ENCODE results near the gene USP4. TPM values are rescaled to one million over a fixed set of nuclear protein-coding genes. Genes with fewer than 3 reads are reported as not detected.

Gene USP4
- total and polyA plus RNA-seq, 4 donors: 12.5 to 17.7 (median 14.9) TPM

DNA sequence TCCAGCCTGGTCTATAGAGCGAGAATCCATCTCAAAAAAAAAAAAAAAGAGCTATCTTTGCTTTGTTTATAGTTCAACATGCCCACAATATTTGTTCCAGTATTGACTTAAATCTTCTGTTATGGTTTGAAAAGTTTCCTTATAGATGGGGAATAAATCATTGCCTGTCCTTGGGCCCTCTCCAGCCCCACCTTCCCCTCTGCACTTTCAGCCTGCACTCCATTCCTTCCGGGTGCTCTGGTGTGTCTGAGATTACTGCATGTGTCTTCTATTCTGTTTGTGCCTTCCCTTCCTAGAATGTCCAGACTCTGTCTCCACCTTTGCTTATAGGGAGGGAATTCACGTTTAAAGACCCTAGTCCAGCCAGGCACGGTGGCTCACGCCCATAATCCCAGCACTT is 43.5 kb upstream of the USP4 start:
- peaks cover 0 to 7% (median 1%) of the 10 kb centered on the region in 4 donors for H3K4me1 ChIP-seq (ENCODE audit: control insufficient read depth in 4 of 4, insufficient read depth in 4 of 4, low read length in 3 of 4)
- no peak overlapping the region for H3K27ac ChIP-seq (ENCODE audit: low read depth in 1 of 2, low read length in 2 of 2)
- no peak overlapping the region for H3K9ac ChIP-seq (ENCODE audit: low read depth in 1 of 2, low read length in 2 of 2)
- TF ChIP-seq HNF4A (conservative IDR thresholded peaks at IDR 0.05): no peak
- TF ChIP-seq FOXA2 (IDR thresholded peaks at IDR 0.05): no peak
- TF ChIP-seq FOXA1 (IDR thresholded peaks at IDR 0.05): no peak
- no peak for TF ChIP-seq EGR1 (IDR thresholded peaks at IDR 0.05; ENCODE audit: low read depth in 2 of 2)
- no peak for TF ChIP-seq GABPA (IDR thresholded peaks at IDR 0.05 in 1 of 2, conservative IDR thresholded peaks at IDR 0.05 in 1 of 2)
- TF ChIP-seq NR2F2 (IDR thresholded peaks at IDR 0.05): no peak
- TF ChIP-seq, protein P1, sequence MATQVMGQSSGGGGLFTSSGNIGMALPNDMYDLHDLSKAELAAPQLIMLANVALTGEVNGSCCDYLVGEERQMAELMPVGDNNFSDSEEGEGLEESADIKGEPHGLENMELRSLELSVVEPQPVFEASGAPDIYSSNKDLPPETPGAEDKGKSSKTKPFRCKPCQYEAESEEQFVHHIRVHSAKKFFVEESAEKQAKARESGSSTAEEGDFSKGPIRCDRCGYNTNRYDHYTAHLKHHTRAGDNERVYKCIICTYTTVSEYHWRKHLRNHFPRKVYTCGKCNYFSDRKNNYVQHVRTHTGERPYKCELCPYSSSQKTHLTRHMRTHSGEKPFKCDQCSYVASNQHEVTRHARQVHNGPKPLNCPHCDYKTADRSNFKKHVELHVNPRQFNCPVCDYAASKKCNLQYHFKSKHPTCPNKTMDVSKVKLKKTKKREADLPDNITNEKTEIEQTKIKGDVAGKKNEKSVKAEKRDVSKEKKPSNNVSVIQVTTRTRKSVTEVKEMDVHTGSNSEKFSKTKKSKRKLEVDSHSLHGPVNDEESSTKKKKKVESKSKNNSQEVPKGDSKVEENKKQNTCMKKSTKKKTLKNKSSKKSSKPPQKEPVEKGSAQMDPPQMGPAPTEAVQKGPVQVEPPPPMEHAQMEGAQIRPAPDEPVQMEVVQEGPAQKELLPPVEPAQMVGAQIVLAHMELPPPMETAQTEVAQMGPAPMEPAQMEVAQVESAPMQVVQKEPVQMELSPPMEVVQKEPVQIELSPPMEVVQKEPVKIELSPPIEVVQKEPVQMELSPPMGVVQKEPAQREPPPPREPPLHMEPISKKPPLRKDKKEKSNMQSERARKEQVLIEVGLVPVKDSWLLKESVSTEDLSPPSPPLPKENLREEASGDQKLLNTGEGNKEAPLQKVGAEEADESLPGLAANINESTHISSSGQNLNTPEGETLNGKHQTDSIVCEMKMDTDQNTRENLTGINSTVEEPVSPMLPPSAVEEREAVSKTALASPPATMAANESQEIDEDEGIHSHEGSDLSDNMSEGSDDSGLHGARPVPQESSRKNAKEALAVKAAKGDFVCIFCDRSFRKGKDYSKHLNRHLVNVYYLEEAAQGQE (IDR thresholded peaks at IDR 0.05): no peak
- TF ChIP-seq JUND (IDR thresholded peaks at IDR 0.05): no peak
- TF ChIP-seq SP1 (IDR thresholded peaks at IDR 0.05): no peak
- TF ChIP-seq ATF3 (IDR thresholded peaks at IDR 0.05): no peak
- TF ChIP-seq, protein P2, sequence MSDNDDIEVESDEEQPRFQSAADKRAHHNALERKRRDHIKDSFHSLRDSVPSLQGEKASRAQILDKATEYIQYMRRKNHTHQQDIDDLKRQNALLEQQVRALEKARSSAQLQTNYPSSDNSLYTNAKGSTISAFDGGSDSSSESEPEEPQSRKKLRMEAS (IDR thresholded peaks at IDR 0.05): no peak
- TF ChIP-seq, protein P3, sequence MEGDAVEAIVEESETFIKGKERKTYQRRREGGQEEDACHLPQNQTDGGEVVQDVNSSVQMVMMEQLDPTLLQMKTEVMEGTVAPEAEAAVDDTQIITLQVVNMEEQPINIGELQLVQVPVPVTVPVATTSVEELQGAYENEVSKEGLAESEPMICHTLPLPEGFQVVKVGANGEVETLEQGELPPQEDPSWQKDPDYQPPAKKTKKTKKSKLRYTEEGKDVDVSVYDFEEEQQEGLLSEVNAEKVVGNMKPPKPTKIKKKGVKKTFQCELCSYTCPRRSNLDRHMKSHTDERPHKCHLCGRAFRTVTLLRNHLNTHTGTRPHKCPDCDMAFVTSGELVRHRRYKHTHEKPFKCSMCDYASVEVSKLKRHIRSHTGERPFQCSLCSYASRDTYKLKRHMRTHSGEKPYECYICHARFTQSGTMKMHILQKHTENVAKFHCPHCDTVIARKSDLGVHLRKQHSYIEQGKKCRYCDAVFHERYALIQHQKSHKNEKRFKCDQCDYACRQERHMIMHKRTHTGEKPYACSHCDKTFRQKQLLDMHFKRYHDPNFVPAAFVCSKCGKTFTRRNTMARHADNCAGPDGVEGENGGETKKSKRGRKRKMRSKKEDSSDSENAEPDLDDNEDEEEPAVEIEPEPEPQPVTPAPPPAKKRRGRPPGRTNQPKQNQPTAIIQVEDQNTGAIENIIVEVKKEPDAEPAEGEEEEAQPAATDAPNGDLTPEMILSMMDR (IDR thresholded peaks at IDR 0.05; ENCODE audit: low read depth, low read length, missing input control): no peak
- TF ChIP-seq YY1 (IDR thresholded peaks at IDR 0.05): no peak
- peaks cover 0 to 2% (median 0%) of the 10 kb centered on the region in 4 donors for H3K9me3 ChIP-seq (ENCODE audit: control insufficient read depth in 4 of 4, low read length in 3 of 4)
- H3K36me3 ChIP-seq (ENCODE audit: control insufficient read depth in 4 of 4, insufficient read depth in 3 of 4, low read depth in 1 of 4, low read length in 3 of 4): no peaks in the 10 kb centered on the region
- no peak overlapping the region for H3K4me3 ChIP-seq (ENCODE audit: low read depth in 1 of 3, low read length in 3 of 3)
- no peak for DNase-seq (ENCODE audit: low spot score)
- H3K27me3 ChIP-seq (ENCODE audit: control insufficient read depth in 4 of 4, insufficient read depth in 4 of 4, low read length in 3 of 4): no peaks in the 10 kb centered on the region
- 69% methylated on average over 5 of the region's 5 CpGs for WGBS

- H3K36me3 ChIP-seq (ENCODE audit: control insufficient read depth in 4 of 4, insufficient read depth in 3 of 4, low read depth in 1 of 4, low read length in 3 of 4): peaks cover 3 to 15% (median 13%) of the 10 kb centered on the region in 4 donors
- no peak overlapping the region for H3K9ac ChIP-seq (ENCODE audit: low read depth in 1 of 2, low read length in 2 of 2)
- H3K27me3 ChIP-seq (ENCODE audit: control insufficient read depth in 4 of 4, insufficient read depth in 4 of 4, low read length in 3 of 4): no peaks in the 10 kb centered on the region
- no peak overlapping the region for H3K4me3 ChIP-seq (ENCODE audit: low read depth in 1 of 3, low read length in 3 of 3)
- H3K27ac ChIP-seq (ENCODE audit: low read depth in 1 of 2, low read length in 2 of 2): no peak overlapping the region
- WGBS: 94% methylated on average over 11 of the region's 11 CpGs
- peaks cover 0 to 3% (median 0%) of the 10 kb centered on the region in 4 donors for H3K9me3 ChIP-seq (ENCODE audit: control insufficient read depth in 4 of 4, low read length in 3 of 4)
- no peak for DNase-seq (ENCODE audit: low spot score)
- H3K4me1 ChIP-seq (ENCODE audit: control insufficient read depth in 4 of 4, insufficient read depth in 4 of 4, low read length in 3 of 4): peaks cover 0 to 2% (median 0%) of the 10 kb centered on the region in 4 donors
- TF ChIP-seq GABPA (IDR thresholded peaks at IDR 0.05 in 1 of 2, conservative IDR thresholded peaks at IDR 0.05 in 1 of 2) (no peak), ZBTB33 (IDR thresholded peaks at IDR 0.05) (no peak), HNF4A (conservative IDR thresholded peaks at IDR 0.05) (no peak), JUND (IDR thresholded peaks at IDR 0.05) (no peak), EGR1 (IDR thresholded peaks at IDR 0.05; ENCODE audit: low read depth in 2 of 2) (no peak), RXRA (IDR thresholded peaks at IDR 0.05) (no peak), YY1 (IDR thresholded peaks at IDR 0.05) (no peak), TAF1 (conservative IDR thresholded peaks at IDR 0.05) (no peak), HNF4G (IDR thresholded peaks at IDR 0.05) (no peak), NR2F2 (IDR thresholded peaks at IDR 0.05) (no peak), FOXA1 (IDR thresholded peaks at IDR 0.05) (no peak)
- TF ChIP-seq, protein P1 (IDR thresholded peaks at IDR 0.05): no peak
- TF ChIP-seq, protein P3 (IDR thresholded peaks at IDR 0.05; ENCODE audit: low read depth, low read length, missing input control): no peak
These were observed 38.5 kb upstream of the USP4 start for GRCh38 chr3:49378249-49378895.

All from liver (tissue), 9 donors.